Karpas-422 (cell line): Measurements from ENCODE around the gene FBXO8. TPM values are rescaled to one million over a fixed set of nuclear protein-coding genes. Genes with fewer than 3 reads are reported as not detected.

Experiments used
- DNase-seq: peaks from one replicate; pipeline ENCODE4 v3.0.0-alpha.2; 2015
- H2AFZ ChIP-seq: fragments of 200-600 bp; sonication (generic); 2 replicates; pipeline ENCODE4 v1.6.1; 2014; ENCODE audit warnings: antibody characterized with exemption, low read length, mixed read lengths
- H3K27ac ChIP-seq: fragments of 200-600 bp; sonication (generic); 2 replicates; pipeline ENCODE4 v1.5.1; 2014; ENCODE audit warnings: mild to moderate bottlenecking, low read length, moderate library complexity
- H3K27me3 ChIP-seq: fragments of 200-600 bp; sonication (generic); 2 replicates; pipeline ENCODE4 v1.6.1; 2014; ENCODE audit warnings: low read length, mixed read lengths
- H3K36me3 ChIP-seq: fragments of 200-600 bp; sonication (generic); 2 replicates; pipeline ENCODE4 v1.6.1; 2014; ENCODE audit warnings: low read length, mixed read lengths; ENCODE audit not compliant: insufficient read depth
- H3K4me1 ChIP-seq: fragments of 200-600 bp; sonication (generic); 2 replicates; pipeline ENCODE4 v1.6.1; 2014; ENCODE audit warnings: mild to moderate bottlenecking, low read length, mixed read lengths
- H3K4me2 ChIP-seq: fragments of 200-600 bp; sonication (generic); 2 replicates; pipeline ENCODE4 v1.6.1; 2014; ENCODE audit warnings: low read length, low read depth, mild to moderate bottlenecking; ENCODE audit not compliant: poor library complexity, severe bottlenecking
- H3K4me3 ChIP-seq: fragments of 200-600 bp; sonication (generic); 2 replicates; pipeline ENCODE4 v1.5.1; 2014; ENCODE audit warnings: mild to moderate bottlenecking, antibody characterized with exemption, low read length, mixed read lengths
- H3K79me2 ChIP-seq: fragments of 200-600 bp; sonication (generic); 2 replicates; pipeline ENCODE4 v1.6.1; 2014; ENCODE audit warnings: mild to moderate bottlenecking, low read length, mixed read lengths
- H3K9ac ChIP-seq: fragments of 200-600 bp; sonication (generic); 2 replicates; pipeline ENCODE4 v1.6.0; 2014; ENCODE audit warnings: low read length
- H3K9me2 ChIP-seq: fragments of 200-600 bp; sonication (generic), shearing (Covaris generic); replicated peaks from 2 replicates; pipeline ENCODE4 v1.6.0; 2014; ENCODE audit warnings: mild to moderate bottlenecking, low read length, moderate library complexity; ENCODE audit not compliant: insufficient read depth
- H3K9me3 ChIP-seq: fragments of 300-700, 200-600 bp; sonication (generic); 2 replicates; pipeline ENCODE4 v1.6.1; 2014; ENCODE audit warnings: low read length, mixed read lengths
- H4K20me1 ChIP-seq: fragments of 200-600 bp; sonication (generic); 2 replicates; pipeline ENCODE4 v1.6.1; 2014; ENCODE audit warnings: mild to moderate bottlenecking, antibody characterized with exemption, low read length, low read depth; ENCODE audit not compliant: insufficient read depth
- total RNA-seq: library from RNA; depleted of rRNA; stranded (reverse); fragments of >200 nt; shearing (Covaris generic); gene quantifications from 2 replicates; pipeline ENCODE4 v1.2.3, GENCODE V29; 2014; ENCODE audit warnings: low replicate concordance; rRNA removed

Gene FBXO8, protein sequence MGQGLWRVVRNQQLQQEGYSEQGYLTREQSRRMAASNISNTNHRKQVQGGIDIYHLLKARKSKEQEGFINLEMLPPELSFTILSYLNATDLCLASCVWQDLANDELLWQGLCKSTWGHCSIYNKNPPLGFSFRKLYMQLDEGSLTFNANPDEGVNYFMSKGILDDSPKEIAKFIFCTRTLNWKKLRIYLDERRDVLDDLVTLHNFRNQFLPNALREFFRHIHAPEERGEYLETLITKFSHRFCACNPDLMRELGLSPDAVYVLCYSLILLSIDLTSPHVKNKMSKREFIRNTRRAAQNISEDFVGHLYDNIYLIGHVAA
- 7.9 and 13.5 TPM in 2 replicates for total RNA-seq

DNA sequence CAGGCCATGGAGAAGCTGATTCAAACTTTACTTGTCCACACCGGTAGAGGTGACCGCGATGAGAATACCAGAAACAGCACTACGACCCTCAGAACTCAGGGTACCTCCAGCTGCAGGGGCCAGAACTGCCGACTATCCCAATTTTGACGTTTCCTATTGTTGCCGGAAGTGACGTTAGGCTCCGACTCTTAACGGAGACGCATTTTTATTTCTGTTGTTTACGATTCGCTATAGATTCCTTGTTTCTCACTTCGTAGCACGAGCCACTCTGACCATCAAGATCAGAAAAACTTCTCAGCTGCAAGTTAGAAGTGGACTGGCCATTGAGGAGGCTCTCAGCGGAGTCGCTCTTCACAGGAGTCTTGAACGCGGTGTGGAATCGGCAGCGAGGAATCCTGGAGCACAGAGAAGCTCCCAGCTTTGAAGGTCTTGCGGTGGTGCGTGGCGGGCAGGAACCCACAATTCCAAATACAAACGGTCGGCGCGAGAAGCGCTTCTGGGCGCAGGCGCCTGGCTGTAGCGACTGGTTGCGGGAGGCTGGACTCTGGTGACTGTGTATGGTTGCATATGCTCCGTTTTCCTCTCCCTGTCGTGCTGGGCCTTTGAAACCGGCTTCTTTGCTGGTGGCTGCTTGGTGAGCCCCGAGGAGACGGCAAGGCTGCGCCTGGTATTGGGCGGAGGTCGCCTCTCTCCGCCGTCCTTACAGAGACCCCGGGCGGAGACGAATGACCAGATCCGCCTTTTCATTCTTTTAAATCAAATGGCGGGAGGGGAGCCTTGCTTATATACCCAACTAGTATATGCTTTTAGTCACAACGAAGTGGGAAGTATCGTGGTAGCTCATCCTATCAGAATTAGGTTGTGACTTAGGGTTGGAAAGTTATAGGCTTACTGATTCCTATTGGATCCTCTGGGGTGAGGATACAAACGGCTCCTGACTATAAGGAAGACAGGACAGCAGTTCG, at the start of gene FBXO8, which contains the start of gene CEP44:
Gene FBXO8, minus strand, starts transcription at position 161 of the 965 bp plus-strand sequence. CDS start 20,575 bp downstream, outside the sequence.
Gene CEP44, plus strand, starts transcription at position 405 of the 965 bp plus-strand sequence. CDS start 15,211 bp downstream, outside the sequence.
- Histone ChIP-seq H3K9me2 (no peaks in the 10 kb centered on the region), H3K27me3 (no peaks in the 10 kb centered on the region), H3K4me2 (peak within 1 kb of the TSS; percentile 90), H3K9ac (peak within 1 kb of the TSS; percentile 91), H2AFZ (peak within 1 kb of the TSS; percentile 99), H4K20me1 (no peaks in the 10 kb centered on the region), H3K36me3 (no peaks in the 10 kb centered on the region; the same call in 1 of the 2 replicates), H3K9me3 (no peaks in the 10 kb centered on the region), H3K4me1 (peaks cover 23% of the 10 kb centered on the region), H3K27ac (peak within 1 kb of the TSS; percentile 89), H3K4me3 (peak within 1 kb of the TSS; percentile 89), H3K79me2 (peaks cover 67% of the 10 kb centered on the region)
- DNase-seq, result peak; percentile 76

DNA sequence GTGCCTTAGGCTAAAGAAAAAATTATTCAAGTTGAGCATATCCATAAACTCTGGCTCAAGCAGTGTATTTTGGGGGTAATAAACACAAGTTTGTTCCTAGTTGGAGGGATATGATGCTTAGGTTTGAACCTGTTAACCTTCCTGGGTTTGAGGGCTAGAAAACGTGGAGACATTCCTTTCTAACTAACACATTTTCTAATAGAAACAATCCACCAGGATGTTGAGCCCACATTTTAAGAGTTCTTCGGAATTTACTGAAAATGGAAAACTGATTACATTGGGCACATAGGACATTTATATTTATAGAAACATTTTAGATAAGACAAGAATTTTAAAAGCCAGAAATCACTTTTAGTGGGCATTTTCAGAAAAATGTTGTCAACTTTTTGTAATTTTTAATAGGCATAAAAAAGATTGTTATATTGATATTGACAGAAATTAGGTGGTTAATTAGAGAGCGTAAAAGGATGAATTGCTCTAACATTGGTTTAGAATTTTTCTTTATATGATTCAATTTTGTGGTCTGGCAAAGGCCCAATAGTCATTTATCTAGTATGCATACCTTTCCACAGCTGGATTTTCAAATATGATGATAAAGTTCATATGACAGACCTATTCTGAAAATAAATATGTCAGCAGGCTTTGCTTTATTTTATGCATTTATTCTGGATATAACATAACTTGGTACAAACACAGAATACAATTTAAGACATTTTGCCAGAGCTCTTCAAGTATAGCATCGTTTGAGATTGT, 49.5 kb upstream of the FBXO8 start:
- Histone ChIP-seq H3K4me2 (no peak overlapping the region), H3K9me2 (no peaks in the 10 kb centered on the region), H4K20me1 (no peaks in the 10 kb centered on the region), H3K27me3 (no peaks in the 10 kb centered on the region), H3K79me2 (no peaks in the 10 kb centered on the region), H3K4me3 (no peak overlapping the region), H3K36me3 (no peaks in the 10 kb centered on the region), H3K27ac (no peak overlapping the region), H2AFZ (no peak overlapping the region), H3K4me1 (no peaks in the 10 kb centered on the region), H3K9me3 (no peaks in the 10 kb centered on the region), H3K9ac (no peak overlapping the region)
- no peak for DNase-seq

DNA sequence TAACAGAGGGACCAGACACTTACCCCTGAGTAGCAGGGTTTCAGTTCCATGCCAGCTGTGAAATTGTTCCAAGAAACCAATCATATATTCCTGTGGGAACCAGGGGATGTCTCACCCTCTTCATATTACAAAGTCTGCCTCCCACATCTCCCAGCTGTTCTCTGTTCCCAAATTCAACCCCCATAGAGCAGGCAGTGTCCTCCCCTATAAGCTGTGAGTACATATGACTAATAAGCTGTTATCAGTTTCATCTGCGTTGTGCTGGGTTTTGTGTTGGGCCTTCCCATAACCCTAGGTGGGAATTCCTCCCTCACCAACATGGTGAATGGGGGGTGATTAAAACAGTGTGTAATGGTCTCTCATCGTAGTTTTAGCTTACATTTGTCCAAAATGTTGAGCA, 41.3 kb upstream of the FBXO8 start:
- Histone ChIP-seq H3K4me1 (no peaks in the 10 kb centered on the region), H3K36me3 (no peaks in the 10 kb centered on the region), H3K9me3 (no peaks in the 10 kb centered on the region), H3K4me2 (no peak overlapping the region), H3K9me2 (no peaks in the 10 kb centered on the region), H3K27me3 (no peaks in the 10 kb centered on the region), H2AFZ (no peak overlapping the region), H3K4me3 (no peak overlapping the region), H3K9ac (no peak overlapping the region), H3K27ac (no peak overlapping the region), H4K20me1 (no peaks in the 10 kb centered on the region), H3K79me2 (no peaks in the 10 kb centered on the region)
- no peak for DNase-seq

DNA sequence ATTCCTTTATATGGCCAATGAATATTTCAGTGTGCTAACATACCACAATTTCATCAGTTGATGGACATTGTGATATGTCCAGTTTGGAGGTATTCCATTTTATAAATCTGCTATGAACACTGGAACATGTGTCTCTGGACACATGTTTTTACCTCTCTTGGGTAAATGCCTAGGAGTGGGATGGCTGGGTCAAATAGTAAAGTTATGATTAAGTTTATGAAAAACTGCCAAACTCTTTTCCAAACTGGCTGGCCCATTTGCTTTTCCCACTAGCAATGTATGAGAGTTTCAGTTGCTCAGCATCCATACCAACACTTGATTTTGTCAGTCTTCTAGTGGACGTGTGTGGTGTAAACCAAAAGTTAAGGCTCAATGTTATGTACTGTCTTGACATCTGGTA, 40.8 kb upstream of the FBXO8 start:
- Histone ChIP-seq H3K9me3 (no peaks in the 10 kb centered on the region), H3K4me2 (no peak overlapping the region), H2AFZ (no peak overlapping the region), H3K79me2 (no peaks in the 10 kb centered on the region), H3K9ac (no peak overlapping the region), H3K9me2 (no peaks in the 10 kb centered on the region), H3K27me3 (no peaks in the 10 kb centered on the region), H4K20me1 (no peaks in the 10 kb centered on the region), H3K4me1 (no peaks in the 10 kb centered on the region), H3K36me3 (no peaks in the 10 kb centered on the region), H3K27ac (no peak overlapping the region), H3K4me3 (no peak overlapping the region)
- DNase-seq, result no peak

DNA sequence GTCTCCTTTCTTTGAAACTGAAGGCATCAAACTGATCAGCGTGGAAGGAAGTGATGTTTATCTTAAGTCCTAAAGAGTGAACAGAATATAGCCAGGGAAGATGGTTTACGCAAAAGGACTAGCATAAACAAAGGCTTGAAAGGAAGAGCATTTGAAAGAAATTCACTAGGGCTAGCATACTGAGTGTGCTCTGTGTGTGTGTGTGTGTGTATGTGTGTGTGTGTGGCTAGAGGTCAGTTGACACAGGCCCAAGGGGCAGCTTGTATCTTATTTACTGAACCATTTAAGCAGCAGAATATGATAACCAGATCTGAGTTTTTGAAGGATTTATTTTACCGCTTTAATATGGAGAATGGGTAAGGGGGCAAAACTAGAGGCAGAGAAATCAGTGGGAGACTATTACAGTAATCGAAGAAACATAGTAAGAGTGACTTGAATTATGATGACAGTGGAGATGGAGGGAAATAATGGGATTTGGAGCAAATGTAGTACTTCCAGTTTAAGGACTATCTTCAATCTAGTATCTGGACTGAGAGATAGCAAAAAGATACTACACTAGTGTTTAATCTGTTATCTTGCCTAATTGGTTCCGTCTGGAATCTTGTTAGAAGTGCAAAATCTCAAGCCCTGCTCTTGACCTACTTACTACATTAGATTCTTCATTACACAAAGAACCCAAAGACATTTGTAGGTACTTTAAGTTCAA, 37.2 kb upstream of the FBXO8 start:
- Histone ChIP-seq H3K36me3 (no peaks in the 10 kb centered on the region), H3K9me2 (no peaks in the 10 kb centered on the region), H3K4me3 (no peak overlapping the region), H4K20me1 (no peaks in the 10 kb centered on the region), H3K27me3 (no peaks in the 10 kb centered on the region), H3K27ac (no peak overlapping the region), H3K4me1 (no peaks in the 10 kb centered on the region), H3K4me2 (no peak overlapping the region), H3K9me3 (no peaks in the 10 kb centered on the region), H2AFZ (no peak overlapping the region), H3K79me2 (no peaks in the 10 kb centered on the region), H3K9ac (no peak overlapping the region)
- no peak for DNase-seq

DNA sequence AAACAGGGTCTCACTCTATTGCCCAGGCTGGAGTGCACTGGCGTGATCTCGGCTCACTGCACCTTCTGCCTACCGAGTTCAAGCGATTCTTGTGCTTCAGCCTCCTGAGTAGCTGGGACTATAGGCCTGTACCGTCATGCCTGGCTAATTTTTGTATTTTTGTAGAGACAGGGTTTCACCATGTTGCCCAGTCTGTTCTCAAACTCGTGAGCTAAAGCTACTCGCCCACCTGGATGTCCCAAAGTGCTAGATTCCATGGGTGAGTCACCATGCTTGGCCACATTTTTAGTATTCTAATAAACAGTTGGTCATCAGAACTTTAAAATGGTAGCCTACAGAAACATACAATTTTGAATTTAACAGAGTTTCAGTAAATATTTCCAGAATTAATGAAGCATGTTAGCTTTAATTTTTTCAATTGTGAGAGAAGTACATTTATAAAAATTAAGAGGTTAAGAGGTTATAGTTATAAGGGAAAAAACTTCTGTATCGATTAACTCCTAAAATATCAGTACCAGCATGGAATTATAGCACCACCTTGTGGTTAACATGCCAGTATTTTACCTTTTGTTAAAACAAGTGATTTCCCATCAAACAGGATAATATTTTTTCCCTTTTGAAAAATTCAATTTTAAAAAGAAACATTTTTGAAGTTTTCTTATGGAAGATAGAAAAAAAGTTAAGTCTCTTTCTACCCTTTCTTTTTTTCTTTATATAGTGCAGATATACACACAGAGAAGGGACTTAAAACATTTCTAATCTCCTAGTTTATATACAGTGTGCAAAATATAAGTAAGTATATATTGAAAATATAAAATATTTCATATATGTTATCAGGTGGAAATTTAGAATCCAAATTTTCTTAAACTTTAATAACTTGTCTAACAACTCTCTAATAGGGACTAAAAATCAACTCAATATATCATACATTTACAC, 35.6 kb upstream of the FBXO8 start:
- no peaks in the 10 kb centered on the region for H3K36me3 ChIP-seq
- H3K27me3 ChIP-seq, result no peaks in the 10 kb centered on the region
- no peaks in the 10 kb centered on the region for H3K9me3 ChIP-seq
- H3K27ac ChIP-seq, result no peak overlapping the region
- H3K9me2 ChIP-seq, result no peaks in the 10 kb centered on the region
- H3K4me1 ChIP-seq, result no peaks in the 10 kb centered on the region
- peak; percentile 57 for DNase-seq
- no peak overlapping the region for H3K9ac ChIP-seq
- H3K79me2 ChIP-seq, result no peaks in the 10 kb centered on the region
- no peak overlapping the region for H3K4me3 ChIP-seq
- no peak overlapping the region for H3K4me2 ChIP-seq
- no peak overlapping the region for H2AFZ ChIP-seq
- no peaks in the 10 kb centered on the region for H4K20me1 ChIP-seq

DNA sequence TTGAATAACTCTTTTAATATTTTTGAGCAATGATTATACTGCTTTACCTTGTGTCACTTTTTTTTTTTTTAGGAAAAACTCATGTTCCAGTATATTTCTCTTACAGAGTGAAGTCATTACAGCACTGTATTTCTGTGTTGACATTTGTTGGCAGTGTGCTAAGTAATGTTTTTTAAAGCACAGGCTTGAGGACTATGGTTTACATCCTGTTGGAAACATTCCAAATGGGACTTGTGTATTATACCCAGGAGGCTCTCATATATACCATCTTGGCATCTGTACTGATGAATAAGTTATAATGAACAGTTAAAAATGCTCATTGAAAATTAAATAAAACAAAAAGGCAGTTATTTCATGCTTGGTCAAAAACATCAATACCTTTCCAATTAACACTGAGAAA, 34.1 kb upstream of the FBXO8 start:
- H3K9me3 ChIP-seq, result no peaks in the 10 kb centered on the region

More for the DNA sequence above, 34.1 kb upstream of the FBXO8 start:
- no peaks in the 10 kb centered on the region for H3K79me2 ChIP-seq
- H3K9me2 ChIP-seq, result no peaks in the 10 kb centered on the region
- no peaks in the 10 kb centered on the region for H3K4me1 ChIP-seq
- H3K27me3 ChIP-seq, result no peaks in the 10 kb centered on the region
- H3K9ac ChIP-seq, result no peak overlapping the region
- DNase-seq, result no peak
- H4K20me1 ChIP-seq, result no peaks in the 10 kb centered on the region
- H3K36me3 ChIP-seq, result no peaks in the 10 kb centered on the region
- no peak overlapping the region for H3K27ac ChIP-seq
- no peak overlapping the region for H3K4me3 ChIP-seq
- no peak overlapping the region for H3K4me2 ChIP-seq
- no peak overlapping the region for H2AFZ ChIP-seq
